PC-3 (cell line): ENCODE data around the gene STAT4. TPM values are rescaled to one million over a fixed set of nuclear protein-coding genes. Genes with fewer than 3 reads are reported as not detected.

Source experiments
- ATAC-seq: fragments of 200-7000 bp; cut with Tn5 transposase; 2 replicates; pipeline ENCODE4 v1.9.1; 2020; ENCODE audit warnings: mild to moderate bottlenecking, moderate library complexity
- BruUV-seq: library from RNA; stranded (reverse); fragments of 400-500 nt; replicated peaks from 2 replicates; lab custom pipeline; 2021; lab: Mats Ljungman, UMichigan
- CTCF ChIA-PET: fragments of 300-600 bp; sonication (Branson Sonifier 250); formaldehyde crosslinking; loops from one replicate; lab custom pipeline; 2022; ENCODE audit warnings: antibody characterized with exemption; lab: Charles Lee
- POLR2A ChIA-PET: fragments of 300-600 bp; sonication (Branson Sonifier 250); formaldehyde crosslinking; loops from one replicate; lab custom pipeline; 2022; ENCODE audit warnings: antibody characterized with exemption; ENCODE audit not compliant: unreplicated experiment; lab: Charles Lee
- DNase-seq: peaks from one replicate; pipeline ENCODE4 v3.0.0-alpha.2; 2015
- H2AFZ ChIP-seq: fragments of 300-600 bp; sonication (generic); 2 replicates; pipeline ENCODE4 v1.6.0; 2016; ENCODE audit warnings: antibody characterized with exemption, low read length
- H3F3A ChIP-seq: fragments of 300-600 bp; sonication (generic); one replicate; pipeline ENCODE4 v1.6.0; 2017; ENCODE audit warnings: antibody characterized with exemption, low read length, control low read depth, mild to moderate bottlenecking; ENCODE audit not compliant: unreplicated experiment
- H3K27ac ChIP-seq: fragments of 300-600 bp; sonication (generic); 2 replicates; pipeline ENCODE4 v1.5.1; 2016; ENCODE audit warnings: mild to moderate bottlenecking, low read length
- H3K27me3 ChIP-seq: fragments of 300-600 bp; sonication (generic); 2 replicates; pipeline ENCODE4 v1.6.1; 2016; ENCODE audit warnings: low read length, mixed read lengths
- H3K36me3 ChIP-seq: fragments of 300-600 bp; sonication (generic); 2 replicates; pipeline ENCODE4 v1.6.1; 2016; ENCODE audit warnings: low read depth, mixed run types, low read length, mixed read lengths
- H3K4me1 ChIP-seq: fragments of 300-600 bp; sonication (generic); 2 replicates; pipeline ENCODE4 v1.5.1; 2016; ENCODE audit warnings: low read length; ENCODE audit not compliant: insufficient read depth
- H3K4me2 ChIP-seq: fragments of 300-600 bp; sonication (generic); 2 replicates; pipeline ENCODE4 v1.6.0; 2016; ENCODE audit warnings: low read length
- H3K4me3 ChIP-seq: fragments of 300-600 bp; sonication (generic); 2 replicates; pipeline ENCODE4 v1.5.1; 2016; ENCODE audit warnings: mild to moderate bottlenecking, low read length, mixed read lengths
- H3K79me2 ChIP-seq: fragments of 300-600 bp; sonication (generic); 2 replicates; pipeline ENCODE4 v1.6.1; 2017; ENCODE audit warnings: low read length, mixed read lengths
- H3K9ac ChIP-seq: fragments of 300-600 bp; sonication (generic); 2 replicates; pipeline ENCODE4 v1.6.0; 2016; ENCODE audit warnings: mild to moderate bottlenecking, low read length
- H3K9me2 ChIP-seq: fragments of 300-600 bp; sonication (generic); replicated peaks from 2 replicates; pipeline ENCODE4 v1.6.1; 2016; ENCODE audit warnings: mixed run types, low read length, mixed read lengths
- H3K9me3 ChIP-seq: fragments of 300-600 bp; sonication (generic); 2 replicates; pipeline ENCODE4 v1.6.1; 2016; ENCODE audit warnings: low read length, mixed read lengths
- H4K20me1 ChIP-seq: fragments of 300-600 bp; sonication (generic); 2 replicates; pipeline ENCODE4 v1.6.1; 2016; ENCODE audit warnings: low read length, mixed read lengths
- EZH2 ChIP-seq: fragments of 300-600 bp; sonication (generic); IDR thresholded peaks from one replicate; pipeline ENCODE4 v1.6.1; 2017; ENCODE audit warnings: antibody characterized with exemption, mild to moderate bottlenecking, low read length; ENCODE audit not compliant: unreplicated experiment
- EZH2phosphoT487 ChIP-seq: fragments of 300-600 bp; sonication (generic); IDR thresholded peaks from 2 replicates; pipeline ENCODE4 v1.6.1; 2018; ENCODE audit warnings: mild to moderate bottlenecking, antibody characterized with exemption, low read length, borderline replicate concordance
- intact Hi-C: fragments of 100-400 bp; cut with micrococcal nuclease; formaldehyde crosslinking; loops from 2 replicates; pipeline ENCODE4 v1.9.0; 2023
- total RNA-seq: library from RNA; depleted of rRNA; stranded (reverse); fragments of >200 nt; gene quantifications from 2 replicates; pipeline ENCODE4 v1.2.3, GENCODE V29; 2014
- TF ChIP-seq, protein P1 (sequence below): fragments of 300-600 bp; sonication (generic); conservative IDR thresholded peaks from 2 replicates; pipeline ENCODE4 v1.5.1; 2017; ENCODE audit warnings: antibody characterized with exemption, low read depth, mild to moderate bottlenecking, low read length

The STAT4 gene
- total RNA-seq, 1 experiment from 2014 or later, result 1.6 TPM

DNA sequence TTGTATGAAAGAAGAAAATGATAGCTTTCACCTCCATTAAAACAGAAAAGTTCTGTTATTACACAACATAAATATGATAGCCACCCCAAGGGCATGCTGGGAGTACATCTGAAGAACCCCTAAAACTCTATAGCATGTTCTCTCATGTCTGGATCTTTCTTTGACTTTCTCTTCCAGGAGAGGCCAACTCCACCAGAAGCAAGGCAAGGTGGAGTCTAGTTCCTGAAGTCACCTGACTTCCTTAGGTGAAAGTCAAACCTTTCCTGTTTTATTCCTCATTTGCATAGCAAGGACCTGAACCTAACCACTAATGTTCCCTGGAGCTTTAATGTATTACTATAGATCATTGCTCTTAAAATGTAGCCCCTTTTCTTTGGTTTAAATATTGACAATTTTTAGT is 142.5 kb downstream of the STAT4 start:
- intact Hi-C loops, result no loop called here

DNA sequence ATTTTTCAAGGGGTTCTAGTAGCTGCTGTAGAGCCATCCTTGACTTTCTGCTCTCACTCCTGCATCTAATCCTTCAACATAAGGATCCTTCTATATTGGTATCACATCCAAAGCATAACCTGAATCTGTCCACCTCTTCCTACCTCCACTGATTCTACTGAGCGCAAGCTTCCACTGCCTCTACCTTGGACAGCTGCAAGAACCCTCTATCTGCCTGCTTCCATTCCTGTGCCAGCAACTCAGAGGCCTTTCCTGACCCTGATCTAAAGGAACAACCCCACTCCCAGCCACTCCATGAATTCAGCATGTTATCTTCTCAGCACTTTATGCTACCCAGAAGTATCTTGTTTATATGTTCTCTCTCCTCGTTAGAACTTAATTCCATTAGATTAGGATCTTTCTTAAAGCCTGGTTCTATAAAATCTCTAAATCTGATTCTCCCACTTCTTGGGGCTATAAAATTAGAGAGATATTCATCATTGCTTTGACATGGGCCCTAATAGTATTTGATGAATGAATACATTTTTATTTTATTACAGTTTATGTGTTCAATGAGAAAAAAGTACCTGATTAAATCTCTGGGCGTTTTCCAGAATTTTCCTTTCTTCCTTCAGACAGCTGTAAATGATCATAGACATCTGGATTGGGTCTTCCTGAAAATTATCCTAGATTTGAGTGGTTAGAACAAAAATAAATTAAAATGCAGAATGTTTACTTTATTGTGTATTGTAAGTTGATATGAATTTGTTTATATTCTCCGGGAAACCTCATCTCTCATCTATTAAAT is 143.6 kb downstream of the STAT4 start:
- Histone ChIP-seq H3K9me3 (no peaks in the 10 kb centered on the region), H2AFZ (no peak overlapping the region), H3K9ac (no peak overlapping the region), H3K4me1 (peaks cover 10% of the 10 kb centered on the region), H3K79me2 (peaks cover 20% of the 10 kb centered on the region), H3K27ac (no peak overlapping the region), H3K4me2 (no peak overlapping the region), H3K9me2 (no peaks in the 10 kb centered on the region), H3K36me3 (peaks cover 70% of the 10 kb centered on the region), H4K20me1 (no peaks in the 10 kb centered on the region), H3K27me3 (no peaks in the 10 kb centered on the region), H3K4me3 (no peak overlapping the region), H3F3A (no peaks in the 10 kb centered on the region)
- BruUV-seq, result no TSS peak
- DNase-seq, result no peak
- ATAC-seq, result no peak
- ChIA-PET POLR2A (no interaction called here), CTCF (no interaction called here)
- no peak for TF ChIP-seq EZH2phosphoT487
- TF ChIP-seq, protein P1, sequence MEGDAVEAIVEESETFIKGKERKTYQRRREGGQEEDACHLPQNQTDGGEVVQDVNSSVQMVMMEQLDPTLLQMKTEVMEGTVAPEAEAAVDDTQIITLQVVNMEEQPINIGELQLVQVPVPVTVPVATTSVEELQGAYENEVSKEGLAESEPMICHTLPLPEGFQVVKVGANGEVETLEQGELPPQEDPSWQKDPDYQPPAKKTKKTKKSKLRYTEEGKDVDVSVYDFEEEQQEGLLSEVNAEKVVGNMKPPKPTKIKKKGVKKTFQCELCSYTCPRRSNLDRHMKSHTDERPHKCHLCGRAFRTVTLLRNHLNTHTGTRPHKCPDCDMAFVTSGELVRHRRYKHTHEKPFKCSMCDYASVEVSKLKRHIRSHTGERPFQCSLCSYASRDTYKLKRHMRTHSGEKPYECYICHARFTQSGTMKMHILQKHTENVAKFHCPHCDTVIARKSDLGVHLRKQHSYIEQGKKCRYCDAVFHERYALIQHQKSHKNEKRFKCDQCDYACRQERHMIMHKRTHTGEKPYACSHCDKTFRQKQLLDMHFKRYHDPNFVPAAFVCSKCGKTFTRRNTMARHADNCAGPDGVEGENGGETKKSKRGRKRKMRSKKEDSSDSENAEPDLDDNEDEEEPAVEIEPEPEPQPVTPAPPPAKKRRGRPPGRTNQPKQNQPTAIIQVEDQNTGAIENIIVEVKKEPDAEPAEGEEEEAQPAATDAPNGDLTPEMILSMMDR, result no peak
- no peak for TF ChIP-seq EZH2
- intact Hi-C loops, result no loop called here

More for the DNA sequence above, 142.5 kb downstream of the STAT4 start:
- ChIA-PET CTCF (no interaction called here), POLR2A (interaction anchor here (0.7 kb wide), 1 partner anchor 12 kb away, joined by 3 read pairs; no protein-coding TSS in a partner anchor)
- no peak overlapping the region for H2AFZ ChIP-seq
- no peak overlapping the region for H3K4me2 ChIP-seq
- no peak overlapping the region for H3K27ac ChIP-seq
- ATAC-seq (no peak), DNase-seq (no peak)
- H3K79me2 ChIP-seq, result peaks cover 31% of the 10 kb centered on the region
- H3K9me2 ChIP-seq, result no peaks in the 10 kb centered on the region
- H3K9ac ChIP-seq, result no peak overlapping the region
- no peaks in the 10 kb centered on the region for H3F3A ChIP-seq
- H3K4me1 ChIP-seq, result peaks cover 18% of the 10 kb centered on the region
- BruUV-seq, result no TSS peak
- no peaks in the 10 kb centered on the region for H3K27me3 ChIP-seq
- H3K9me3 ChIP-seq, result no peaks in the 10 kb centered on the region
- H4K20me1 ChIP-seq, result no peaks in the 10 kb centered on the region
- no peak for TF ChIP-seq EZH2
- TF ChIP-seq EZH2phosphoT487, result no peak
- TF ChIP-seq, protein P1, result no peak
- no peak overlapping the region for H3K4me3 ChIP-seq
- peaks cover 59% of the 10 kb centered on the region for H3K36me3 ChIP-seq

GRCh38 chr2:191006297-191006696 is 144.5 kb downstream of the STAT4 start:
- ATAC-seq, result no peak
- Histone ChIP-seq H3K9ac (no peak overlapping the region), H3K4me1 (peaks cover 8% of the 10 kb centered on the region), H2AFZ (no peak overlapping the region), H3K4me3 (no peak overlapping the region), H3K9me3 (no peaks in the 10 kb centered on the region), H4K20me1 (no peaks in the 10 kb centered on the region), H3K36me3 (peaks cover 79% of the 10 kb centered on the region), H3K4me2 (no peak overlapping the region), H3K27me3 (no peaks in the 10 kb centered on the region), H3K9me2 (no peaks in the 10 kb centered on the region), H3F3A (no peaks in the 10 kb centered on the region), H3K27ac (no peak overlapping the region), H3K79me2 (peaks cover 11% of the 10 kb centered on the region)
- intact Hi-C loops, result no loop called here
- ChIA-PET CTCF (no interaction called here), POLR2A (no interaction called here)
- TF ChIP-seq, protein P1, result no peak
- TF ChIP-seq EZH2, result no peak
- no peak for TF ChIP-seq EZH2phosphoT487
- BruUV-seq, result no TSS peak
- DNase-seq, result no peak
